NCI-H187 (cell line): ENCODE results near the gene SRP68.
"Not testable (repeated sequence)": the region's sequence is repeated elsewhere in the genome, so short reads cannot be mapped to it uniquely, and the experiment has no call there.

Source experiments
- DNase-seq, 2 experiments: peaks; one replicate each; lab custom pipeline; 2025; lab: John Stamatoyannopoulos, UW

The SRP68 gene

GRCh38 chr17:76046064-76046463 lies 26.3 kb downstream of the SRP68 start:
- no peak for DNase-seq

DNA sequence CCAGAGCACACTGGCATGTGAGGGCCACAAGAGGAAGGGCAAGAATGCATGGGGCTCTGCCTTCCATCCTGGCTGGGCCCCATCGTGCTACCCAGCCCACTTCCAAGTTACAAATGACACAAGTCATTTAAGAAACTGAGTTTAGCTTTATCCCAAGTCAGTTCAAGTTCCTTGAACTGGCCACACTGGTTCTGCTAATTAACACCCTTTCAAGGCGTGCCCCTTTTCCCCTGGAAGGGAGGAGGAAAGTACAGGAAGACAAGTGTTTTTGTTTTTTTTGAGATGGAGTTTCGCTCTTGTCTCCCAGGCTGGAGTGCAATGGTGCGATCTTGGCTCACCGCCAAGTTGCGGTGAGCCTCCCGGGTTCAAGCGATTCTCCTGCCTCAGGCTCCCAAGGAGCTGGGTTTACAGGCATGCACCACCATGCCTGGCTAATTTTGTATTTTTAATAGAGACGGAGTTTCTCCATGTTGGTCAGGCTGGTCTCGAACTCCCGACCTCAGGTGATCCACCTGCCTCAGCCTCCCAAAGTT lies 27.8 kb downstream of the SRP68 start:
- not testable (repeated sequence) for DNase-seq

DNA sequence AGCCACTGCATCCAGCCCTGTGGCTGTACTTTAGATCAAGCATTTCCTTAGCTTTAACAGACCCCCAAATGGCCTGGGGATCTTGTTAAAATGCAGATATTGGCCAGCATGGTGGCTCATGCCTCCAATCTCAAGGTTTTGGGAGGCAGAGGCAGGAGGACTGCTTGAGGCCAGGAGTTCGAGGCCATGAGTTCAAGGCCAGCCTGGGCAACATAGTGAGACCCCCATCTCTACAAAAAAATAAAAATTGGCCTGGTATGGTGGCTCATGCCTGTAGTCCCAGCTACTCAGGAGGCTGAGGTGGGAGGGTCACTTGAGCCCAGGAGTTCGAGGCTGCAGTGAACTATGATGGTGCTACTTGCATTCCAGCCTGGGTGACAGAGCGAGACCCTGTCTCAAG lies 29.4 kb downstream of the SRP68 start:
- not testable (repeated sequence) for DNase-seq

GRCh38 chr17:76040376-76040775 lies 31.9 kb downstream of the SRP68 start:
- DNase-seq = no peak

DNA sequence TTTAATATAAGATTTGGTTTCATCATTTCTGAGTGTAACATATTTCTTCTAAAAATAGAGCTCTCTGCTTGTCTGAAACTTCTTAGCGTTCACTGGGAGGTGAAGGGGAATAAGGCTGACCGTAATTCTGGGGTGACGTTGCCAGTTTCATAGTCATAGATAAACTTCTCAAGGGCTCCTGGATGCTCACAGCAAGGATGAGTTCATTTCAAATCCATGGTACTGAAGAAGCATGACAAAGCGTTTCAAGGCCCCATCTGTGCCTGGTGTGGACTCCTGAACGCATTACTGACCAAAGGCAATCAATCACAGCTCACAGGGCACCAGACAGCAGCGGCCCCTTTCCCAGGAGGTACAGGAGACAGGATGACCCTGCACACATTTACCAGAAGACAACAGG lies 33.2 kb downstream of the SRP68 start:
- no peak for DNase-seq

- DNase-seq = no peak
These were observed 34.3 kb downstream of the SRP68 start for GRCh38 chr17:76038050-76038449.

GRCh38 chr17:76036497-76037261 lies 35.6 kb downstream of the SRP68 start:
- DNase-seq = no peak

DNA sequence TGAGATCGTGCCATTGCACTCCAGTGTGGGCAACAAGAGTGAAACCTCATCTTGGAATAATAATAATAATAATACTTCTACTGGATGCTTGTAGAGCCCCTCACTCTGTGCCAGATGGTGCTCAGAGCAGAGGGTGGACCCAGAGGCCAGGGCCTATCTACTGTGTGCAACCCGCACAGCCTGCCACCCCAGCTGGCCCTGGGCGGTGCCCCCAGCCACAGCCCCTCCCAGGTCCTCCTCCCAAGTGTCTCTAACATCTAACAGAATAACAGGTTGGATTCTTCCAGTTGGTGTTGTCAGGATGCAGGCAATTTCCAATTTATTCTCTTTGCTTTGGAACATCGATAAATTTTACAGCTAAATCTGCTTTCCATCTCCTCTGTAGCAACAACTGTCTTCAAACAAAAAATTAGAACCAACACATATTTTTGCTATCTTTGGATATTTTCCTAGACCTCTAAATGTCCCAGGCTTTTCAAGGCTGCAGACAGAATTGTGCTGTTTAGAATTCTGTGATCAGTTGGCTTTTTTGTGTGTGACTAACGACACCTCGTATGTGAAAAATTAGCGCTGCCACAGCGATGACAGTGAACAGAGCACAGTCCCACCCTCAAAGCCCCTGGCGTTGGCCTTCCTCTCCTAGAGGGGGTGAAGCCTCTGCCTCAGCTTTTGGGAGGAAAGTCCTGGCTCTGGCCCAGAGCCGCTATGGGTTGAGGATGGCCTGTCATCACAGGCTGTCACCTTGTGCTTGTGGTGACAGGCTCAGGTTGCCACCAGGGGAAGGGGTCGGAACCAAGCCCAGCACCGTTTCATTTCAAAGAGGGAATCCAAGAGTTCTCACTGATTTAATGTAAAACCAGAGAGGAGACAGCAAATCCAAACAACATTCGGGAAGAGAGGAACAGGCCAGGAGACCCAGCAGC lies 37.6 kb downstream of the SRP68 start:
- DNase-seq = no peak

DNA sequence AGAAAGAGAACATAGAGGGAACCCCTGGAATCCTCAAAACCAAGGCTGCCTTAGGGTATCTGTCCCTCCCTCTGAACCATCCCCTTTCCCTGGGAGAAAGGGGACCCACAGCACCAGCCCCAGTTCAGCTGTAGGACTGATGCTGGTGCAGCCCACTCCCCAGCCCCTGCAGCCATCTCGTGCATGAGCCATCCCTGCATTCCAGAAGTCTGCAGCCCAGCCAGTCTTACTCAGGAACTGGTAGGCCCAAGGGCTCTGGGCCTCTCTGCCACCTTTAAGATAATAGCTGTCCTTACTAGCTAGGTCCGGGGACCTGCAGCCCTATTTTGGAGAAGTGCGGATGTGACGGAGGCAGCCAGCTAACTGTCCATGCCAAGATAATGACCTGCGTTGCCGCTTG lies 39.2 kb downstream of the SRP68 start:
- no peak for DNase-seq

- no peak for DNase-seq
These were observed 39.6 kb downstream of the SRP68 start for GRCh38 chr17:76032780-76033108.

- no peak for DNase-seq
These were observed 40.1 kb downstream of the SRP68 start for GRCh38 chr17:76032073-76032779.

GRCh38 chr17:76027159-76027839 lies 45.0 kb downstream of the SRP68 start, which contains the start of gene EVPL:
EVPL (minus strand) TSS chr17:76027306; CDS start chr17:76027198, 108 bp downstream.
- DNase-seq = no peak

DNA sequence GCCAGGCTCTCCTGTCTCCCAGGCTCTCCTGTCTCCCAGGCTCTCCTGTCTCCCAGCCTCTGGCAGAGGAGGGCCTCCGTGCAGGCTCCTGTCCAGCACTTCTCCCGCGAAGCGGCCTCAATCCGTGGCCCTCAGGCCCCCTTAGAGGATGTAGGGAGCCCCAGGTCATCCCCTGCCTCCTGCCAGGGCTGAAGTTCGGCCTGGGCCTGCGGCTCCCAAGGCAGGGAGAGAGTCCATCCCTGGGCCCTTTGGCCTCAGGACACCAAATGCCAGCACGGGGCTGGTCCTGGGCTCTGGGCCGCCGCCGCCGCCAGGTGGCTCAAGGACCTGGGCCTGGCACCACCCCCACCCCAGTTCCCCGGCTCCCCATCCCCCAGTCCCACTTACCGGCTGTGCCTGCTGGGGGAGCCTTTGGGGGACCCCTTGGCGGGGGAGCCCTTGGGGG lies 45.6 kb downstream of the SRP68 start:
- no peak for DNase-seq

- no peak for DNase-seq
These were observed 47.0 kb downstream of the SRP68 start for GRCh38 chr17:76025294-76025693.

- no peak for DNase-seq
These were observed 48.0 kb downstream of the SRP68 start for GRCh38 chr17:76024353-76024752.

DNA sequence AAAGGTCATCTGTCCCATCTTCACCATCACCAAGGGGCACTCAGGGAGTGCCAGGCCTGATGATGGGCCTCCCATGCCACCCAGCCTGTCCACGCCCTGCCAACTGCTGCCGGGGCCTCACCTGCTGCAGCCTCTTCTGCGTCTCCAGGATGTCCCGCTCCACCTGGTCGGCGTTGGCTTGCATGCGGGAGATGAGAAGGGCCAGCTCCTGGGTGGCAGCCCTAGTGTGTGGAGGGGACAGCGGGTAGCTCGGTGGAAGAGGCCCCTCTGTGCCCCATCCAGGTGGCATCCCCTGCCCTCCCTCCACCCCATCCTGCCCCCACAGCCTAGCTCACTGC lies 48.4 kb downstream of the SRP68 start:
- no peak for DNase-seq

- DNase-seq = no peak
These were observed 49.1 kb downstream of the SRP68 start for GRCh38 chr17:76022973-76023899.

DNA sequence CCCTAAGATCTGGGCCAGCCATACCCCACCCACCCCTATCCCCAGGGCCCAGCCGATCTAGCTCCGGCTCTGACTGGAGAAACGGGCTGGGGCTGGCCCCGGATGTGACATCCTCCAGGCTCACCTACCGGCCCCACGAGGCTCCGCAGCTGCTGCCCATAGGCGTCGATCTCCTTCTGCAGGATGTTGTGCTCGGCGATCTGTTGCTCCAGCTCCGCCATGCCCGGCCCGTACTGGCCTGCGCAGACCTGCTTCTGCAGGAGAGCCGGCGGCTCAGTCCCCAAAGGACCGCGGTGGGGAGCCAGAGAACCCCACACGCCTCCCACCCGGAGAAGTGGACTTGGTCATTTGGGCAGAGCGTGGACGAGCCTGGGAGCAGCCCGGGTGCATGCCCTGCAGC lies 50.0 kb downstream of the SRP68 start:
- DNase-seq = no peak

DNA sequence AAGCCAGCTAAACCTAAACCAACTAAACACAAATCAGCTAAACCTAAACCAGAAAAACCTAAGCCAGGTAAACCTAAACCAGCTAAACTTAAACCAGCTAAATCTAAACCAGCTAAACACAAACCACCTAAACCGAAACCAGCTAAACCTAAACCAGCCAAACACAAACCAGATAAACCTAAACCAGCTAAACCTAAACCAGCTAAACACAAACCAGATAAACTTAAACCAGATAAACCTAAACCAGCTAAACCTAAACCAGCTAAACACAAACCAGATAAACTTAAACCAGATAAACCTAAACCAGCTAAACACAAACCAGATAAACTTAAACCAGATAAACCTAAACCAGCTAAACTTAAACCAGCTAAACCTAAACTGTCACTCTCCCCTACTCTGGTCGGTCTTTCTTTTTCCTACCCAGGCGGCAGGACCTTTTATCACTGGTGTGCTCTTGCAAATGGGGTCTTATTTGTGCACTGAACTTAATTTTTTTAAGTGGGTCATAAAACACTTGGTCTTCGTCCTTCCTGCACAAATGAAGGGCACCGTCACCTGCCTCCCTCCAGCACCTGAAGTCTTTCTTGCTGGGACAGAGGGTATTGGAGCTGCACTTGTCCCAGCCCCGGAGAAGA lies 52.4 kb downstream of the SRP68 start:
- no peak for DNase-seq

DNA sequence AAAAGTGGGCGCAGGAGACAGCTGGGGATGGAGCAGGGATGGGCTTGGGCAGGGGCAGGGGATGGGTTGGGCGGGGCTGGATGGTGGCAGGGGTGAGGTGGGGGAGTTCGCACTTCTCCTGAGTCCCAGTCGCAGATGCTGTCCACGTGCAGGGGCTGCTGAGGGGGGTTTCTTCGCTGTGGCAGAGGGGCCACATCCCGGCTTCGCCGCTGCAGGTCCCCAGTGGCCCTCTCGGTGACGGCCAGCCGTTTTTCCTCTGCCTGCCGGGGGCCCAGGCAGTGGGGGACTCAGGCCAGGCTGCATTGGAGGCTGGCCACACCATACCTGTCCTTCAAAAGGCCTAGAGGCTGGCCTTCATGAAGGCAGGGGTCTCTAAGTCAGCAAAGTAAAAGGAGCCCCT lies 53.5 kb downstream of the SRP68 start:
- DNase-seq = no peak
